NCI-H2171 treated with DMSO at 0.1 percent for 48 hours (cell line): ENCODE data around the gene ILDR1.

Experiments
- DNase-seq: peaks from one replicate; lab custom pipeline; 2025; lab: John Stamatoyannopoulos, UW

The ILDR1 gene

DNA sequence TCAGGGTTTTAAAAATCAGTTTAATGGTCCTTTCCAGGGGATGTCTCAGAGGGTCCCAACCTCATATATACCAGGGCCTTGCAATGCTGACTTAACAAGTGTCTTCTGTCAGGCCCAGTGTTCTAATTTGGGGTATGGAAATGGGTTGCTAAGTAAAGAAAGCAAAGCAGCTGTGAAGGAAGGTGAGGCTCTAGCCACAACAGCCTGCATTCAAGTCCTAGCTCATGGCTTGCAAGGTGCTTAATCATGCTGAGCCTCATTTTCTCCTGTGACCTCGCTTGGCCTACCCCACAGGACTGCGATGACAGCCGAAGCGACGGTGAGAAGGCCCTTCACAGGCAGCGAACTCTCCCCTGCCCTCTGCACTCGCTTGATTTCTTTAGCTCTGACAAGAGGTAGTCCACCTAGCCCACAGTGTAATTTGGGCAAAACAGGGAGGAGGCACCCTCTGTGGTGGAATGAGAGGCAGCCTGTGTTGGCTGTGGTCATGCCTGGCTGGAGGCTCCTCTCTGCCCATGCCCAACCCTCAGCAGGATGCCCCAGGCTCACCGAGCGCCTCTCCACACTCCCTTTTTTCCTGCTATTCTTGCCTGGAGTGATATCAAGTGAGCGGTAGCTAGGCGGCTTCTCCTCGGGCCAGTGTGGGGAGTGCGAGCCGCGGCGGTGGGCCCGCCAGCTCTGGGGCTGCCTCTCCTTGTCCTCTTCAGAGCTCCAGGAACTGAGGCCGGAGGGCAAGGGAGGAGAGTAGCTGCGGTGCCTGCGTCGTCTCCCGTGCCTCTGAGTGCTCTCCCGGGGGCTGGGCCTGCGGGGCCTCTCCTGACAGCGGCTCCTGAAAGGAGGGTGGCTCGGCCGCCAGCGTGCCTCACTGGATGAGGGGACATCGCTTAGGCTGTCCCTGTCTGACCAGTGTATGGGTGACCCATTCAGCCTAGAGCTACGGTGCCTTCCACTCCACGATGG lies 29.2 kb downstream of the ILDR1 start:
- no peak for DNase-seq

GRCh38 chr3:121989943-121990342 lies 32.1 kb downstream of the ILDR1 start:
- DNase-seq = no peak

- no peak for DNase-seq
These were observed 33.9 kb downstream of the ILDR1 start for GRCh38 chr3:121988146-121988545.

DNA sequence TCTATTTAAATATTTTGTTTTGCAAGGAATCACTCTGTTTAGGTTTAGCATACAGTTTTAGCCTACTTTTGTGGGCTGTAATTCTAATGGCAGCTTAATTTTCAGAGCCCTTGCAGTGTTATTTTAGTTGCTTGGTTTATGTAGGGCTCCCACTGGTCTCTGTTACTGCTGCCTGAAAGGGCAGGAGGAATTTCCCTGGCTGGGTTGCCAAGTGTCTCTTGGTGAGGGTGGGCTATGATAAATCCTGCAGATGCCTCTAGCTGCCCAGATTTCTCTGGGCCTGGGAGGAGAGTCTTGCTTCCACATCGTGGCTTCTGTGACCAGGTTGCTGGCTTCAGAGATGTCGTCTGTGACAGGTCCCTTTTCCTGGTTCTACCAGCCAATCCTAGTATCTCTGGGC lies 36.2 kb downstream of the ILDR1 start:
- DNase-seq = no peak

- DNase-seq = no peak
These were observed 40.6 kb downstream of the ILDR1 start for GRCh38 chr3:121981473-121981872.

GRCh38 chr3:121980450-121980796 lies 41.6 kb downstream of the ILDR1 start:
- no peak for DNase-seq

GRCh38 chr3:121979734-121980449 lies 42.2 kb downstream of the ILDR1 start:
- no peak for DNase-seq

DNA sequence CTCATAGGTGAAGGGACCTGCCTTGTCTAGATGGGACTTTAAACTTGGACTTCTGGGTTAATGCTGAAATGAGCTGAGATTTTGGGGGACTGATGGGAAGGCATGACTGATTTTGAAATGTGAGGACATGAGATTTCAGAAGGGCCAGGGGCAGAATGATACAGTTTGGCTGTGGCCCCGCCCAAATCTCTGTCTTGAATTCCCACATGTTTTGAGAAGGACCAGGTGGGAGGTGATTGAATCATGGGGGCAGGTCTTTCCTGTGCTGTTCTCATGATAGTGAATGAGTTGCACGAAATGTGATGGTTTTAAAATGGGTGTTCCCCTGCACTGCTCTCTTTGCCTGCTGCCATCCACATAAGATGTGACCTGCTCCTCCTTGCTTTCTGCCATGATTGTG lies 42.8 kb downstream of the ILDR1 start:
- DNase-seq = no peak

GRCh38 chr3:121976727-121977126 lies 45.3 kb downstream of the ILDR1 start:
- no peak for DNase-seq

DNA sequence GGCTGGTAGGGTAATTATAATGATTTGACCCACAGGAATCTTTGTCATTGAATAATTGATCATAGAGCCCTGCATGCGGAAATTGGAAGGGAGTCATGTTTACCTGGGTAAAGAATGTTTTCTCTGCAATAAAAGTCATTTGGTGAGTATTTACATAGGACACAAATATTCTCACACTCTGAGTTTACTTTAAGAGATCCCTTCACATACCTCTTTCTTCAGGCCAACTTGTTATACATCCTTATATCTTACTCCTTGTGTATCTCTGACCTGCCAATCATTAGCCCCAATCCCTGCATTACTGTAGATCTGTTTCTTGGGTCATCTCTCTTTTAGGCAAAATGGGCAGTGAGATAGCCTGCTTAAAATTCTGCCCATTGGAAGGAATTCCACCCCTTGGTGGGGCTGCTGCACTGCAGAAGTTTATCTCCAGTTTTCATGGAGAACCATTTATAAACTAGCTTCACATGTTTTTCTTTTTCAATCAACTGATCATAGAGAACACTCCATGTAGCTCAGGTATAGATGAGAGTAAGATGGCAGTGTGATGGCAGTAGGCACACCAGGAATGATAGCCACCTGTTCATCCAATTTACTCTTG lies 46.2 kb downstream of the ILDR1 start:
- DNase-seq = no peak

DNA sequence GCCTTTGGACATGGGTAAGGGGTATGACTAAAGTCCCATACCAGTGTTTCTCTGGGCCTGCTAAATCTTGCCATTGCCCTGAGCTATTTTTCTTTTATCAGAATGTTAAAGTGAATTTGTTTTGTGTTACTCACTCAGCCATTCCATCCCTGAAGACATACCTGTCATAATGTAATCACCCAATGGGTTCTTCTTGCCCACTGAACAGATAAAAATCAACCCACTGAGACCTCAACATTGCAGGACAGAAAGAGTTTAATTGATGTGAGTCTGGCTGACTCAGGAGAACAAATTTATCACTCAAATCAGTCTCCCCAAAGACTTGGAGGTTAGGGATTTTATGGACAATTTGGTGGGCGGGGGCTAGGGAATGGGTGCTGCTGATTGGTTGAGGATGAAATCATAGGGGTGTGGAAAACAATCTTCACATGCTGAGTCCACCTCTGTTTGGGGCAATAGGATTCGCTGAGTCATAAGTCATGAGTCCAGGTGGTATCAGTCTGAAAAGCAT lies 47.4 kb downstream of the ILDR1 start:
- DNase-seq = no peak

DNA sequence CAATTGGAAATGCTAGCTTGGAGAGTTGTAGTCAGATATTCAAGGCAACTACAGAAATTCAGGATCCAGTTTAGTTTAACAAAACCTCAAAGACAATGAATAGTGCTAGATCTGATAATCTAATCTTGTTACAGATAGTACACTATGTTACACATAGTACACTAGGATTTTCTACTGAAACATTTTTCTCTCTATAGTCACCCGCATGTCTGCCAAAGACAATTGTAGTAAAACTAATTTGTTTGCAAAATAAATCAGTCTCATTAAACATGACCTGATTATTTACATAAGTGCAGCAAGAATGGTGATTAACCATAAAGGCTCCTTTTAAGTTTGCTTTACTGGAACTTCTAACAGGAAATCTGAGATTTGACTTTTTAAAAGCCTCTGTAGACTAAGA lies 52.0 kb downstream of the ILDR1 start:
- DNase-seq = no peak

DNA sequence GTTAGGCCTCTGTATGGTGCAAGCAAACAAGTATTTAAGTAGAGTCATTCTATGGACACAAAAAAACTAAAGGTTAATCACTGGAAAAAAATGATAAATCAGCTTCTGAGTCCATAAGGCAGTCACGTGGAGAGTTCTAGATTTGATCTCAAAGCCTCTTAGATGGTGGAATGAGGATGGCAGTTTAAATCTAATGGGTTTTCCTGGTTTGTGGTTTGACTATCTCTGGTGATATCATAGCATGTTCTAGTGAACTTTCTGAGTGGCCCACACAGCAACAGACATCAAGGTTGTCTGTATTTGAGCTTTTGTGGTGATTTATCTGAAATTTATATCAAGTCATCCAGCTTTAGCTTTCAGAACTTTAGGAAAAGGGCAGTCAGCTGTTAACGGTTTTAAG lies 52.4 kb downstream of the ILDR1 start:
- no peak for DNase-seq

DNA sequence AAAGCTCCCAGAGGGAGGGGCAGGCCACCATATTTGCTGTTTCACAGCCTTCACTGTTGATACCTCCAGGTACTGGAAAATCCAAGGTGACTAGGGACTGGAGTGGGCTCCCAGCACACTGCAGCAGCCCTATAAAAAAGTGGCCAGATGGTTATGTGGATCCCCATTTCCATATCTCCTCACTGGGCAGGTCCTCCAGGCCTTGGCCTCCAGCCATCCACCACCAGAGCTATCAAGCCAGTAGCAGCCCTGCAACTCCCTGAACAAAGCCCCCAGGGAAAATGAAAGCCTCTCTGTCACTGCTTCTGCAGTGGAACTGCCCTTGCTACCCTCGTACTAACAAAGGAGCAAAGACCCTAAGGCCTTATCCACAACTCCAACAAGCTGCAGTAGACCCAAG lies 58.4 kb downstream of the ILDR1 start:
- no peak for DNase-seq

DNA sequence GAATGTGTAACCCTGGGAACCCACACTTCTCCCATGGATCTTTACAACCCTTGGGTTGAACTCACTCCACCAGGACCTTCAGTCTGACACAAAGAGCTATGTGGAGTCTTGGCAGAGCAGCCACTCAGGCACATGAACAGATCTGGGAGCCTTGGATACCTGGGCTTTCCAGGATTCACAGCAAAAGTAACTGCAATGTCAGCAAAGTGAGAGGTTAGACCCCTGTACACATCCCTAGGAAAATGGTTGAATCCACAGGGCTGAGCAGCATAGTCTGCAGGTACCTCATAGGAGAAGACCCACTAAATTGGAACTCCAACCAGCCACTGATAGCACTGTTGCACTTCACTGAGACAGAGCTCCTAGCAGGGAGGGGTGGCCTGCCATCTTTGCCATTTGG lies 59.6 kb downstream of the ILDR1 start:
- DNase-seq = no peak

- DNase-seq = no peak
These were observed 60.8 kb downstream of the ILDR1 start for GRCh38 chr3:121961283-121961682.

GRCh38 chr3:121958801-121959200 lies 63.2 kb downstream of the ILDR1 start:
- DNase-seq = no peak

- no peak for DNase-seq
These were observed 64.2 kb downstream of the ILDR1 start for GRCh38 chr3:121957674-121958415.

- no peak for DNase-seq
These were observed 65.7 kb downstream of the ILDR1 start for GRCh38 chr3:121956363-121956762.

- no peak for DNase-seq
These were observed 70.6 kb downstream of the ILDR1 start for GRCh38 chr3:121951291-121951919.

GRCh38 chr3:121948641-121949040 lies 73.4 kb downstream of the ILDR1 start:
- no peak for DNase-seq

GRCh38 chr3:121943431-121943830 lies 78.6 kb downstream of the ILDR1 start:
- no peak for DNase-seq
